Mucosa of rectum (tissue), 2 donors: ENCODE data around the gene WDR86.
A peak's percentile ranks its signal among the peaks of the same experiment; 100 is the strongest.

Experiments used
- H3K27ac ChIP-seq, 2 donors: one replicate each; pipeline ENCODE4 v1.7.0; 2013; ENCODE audit warnings: inconsistent platforms in 2 of 2, low read depth in 2 of 2, low read length in 2 of 2
- H3K27me3 ChIP-seq, 2 donors: one replicate each; pipeline ENCODE4 v1.7.0; 2013; ENCODE audit warnings: low read length in 2 of 2; ENCODE audit not compliant: control insufficient read depth in 2 of 2, insufficient read depth in 2 of 2
- H3K36me3 ChIP-seq, 2 donors: one replicate each; pipeline ENCODE4 v1.7.0; 2013; ENCODE audit warnings: low read length in 2 of 2; ENCODE audit not compliant: control insufficient read depth in 2 of 2, insufficient read depth in 2 of 2
- H3K4me1 ChIP-seq, 2 donors: one replicate each; pipeline ENCODE4 v1.7.0; 2013; ENCODE audit warnings: low read length in 2 of 2, mild to moderate bottlenecking in 1 of 2; ENCODE audit not compliant: control insufficient read depth in 2 of 2, insufficient read depth in 2 of 2
- H3K4me3 ChIP-seq, 2 donors: one replicate each; pipeline ENCODE4 v1.7.0; 2013; ENCODE audit warnings: low read length in 2 of 2
- H3K9ac ChIP-seq, 2 donors: one replicate each; pipeline ENCODE4 v1.7.0; 2013; ENCODE audit warnings: low read length in 2 of 2, low read depth in 1 of 2, mild to moderate bottlenecking in 1 of 2
- H3K9me3 ChIP-seq, 2 donors: one replicate each; pipeline ENCODE4 v1.7.0; 2013; ENCODE audit warnings: low read length in 2 of 2; ENCODE audit not compliant: control insufficient read depth in 2 of 2
- donor health status: healthy.
- donor health status: Normal muscosa, but diverticular disease.

The WDR86 gene

DNA sequence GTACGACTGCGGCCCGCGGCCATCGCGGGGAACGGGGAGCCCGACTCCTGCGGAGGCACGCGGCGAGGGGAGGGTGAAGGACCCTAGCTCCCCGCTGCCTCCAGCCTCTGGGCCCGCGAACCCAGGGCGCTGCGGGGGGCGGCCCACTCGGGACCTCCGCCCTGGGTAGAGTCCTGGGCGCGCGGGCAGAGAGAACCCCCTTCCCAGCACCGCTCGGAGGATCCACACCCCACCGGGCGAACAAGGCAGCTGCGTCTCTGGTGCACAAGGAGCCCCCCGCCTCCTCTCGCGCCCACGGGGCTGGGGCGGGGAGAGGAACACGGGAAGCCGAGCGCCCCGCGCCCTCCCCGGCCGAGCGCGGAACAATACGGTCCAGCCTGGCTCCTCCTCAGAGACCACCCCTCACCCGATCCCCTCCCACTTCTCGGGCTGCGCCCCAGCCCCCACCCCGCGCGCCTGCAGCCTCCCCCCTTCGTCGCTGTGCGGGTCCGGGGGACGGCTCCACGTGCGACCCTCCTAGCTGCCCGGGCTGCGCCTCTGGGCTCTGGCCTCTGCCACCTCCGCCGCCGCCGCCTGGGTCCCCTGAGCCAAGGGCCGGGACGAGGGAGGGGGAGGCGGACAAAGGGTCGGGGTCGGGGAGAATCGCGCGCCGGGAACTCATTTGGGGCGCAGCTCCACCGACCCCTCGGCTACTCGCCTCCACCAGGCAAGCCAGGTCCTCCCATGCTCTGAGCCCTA is at the start of gene WDR86:
Gene WDR86, minus strand, starts transcription at position 372 of the 738 bp plus-strand sequence. CDS start 449 bp downstream, outside the sequence.
- peak within 1 kb of the TSS; percentile 21 to 58 for H3K27ac ChIP-seq
- peak within 1 kb of the TSS in 1 of 2 donors; percentile 9 for H3K9ac ChIP-seq
- no peaks in the 10 kb centered on the region for H3K4me1 ChIP-seq
- peak within 1 kb of the TSS; percentile 20 to 52 for H3K4me3 ChIP-seq
- H3K36me3 ChIP-seq, result no peaks in the 10 kb centered on the region
- peaks cover 24 to 28% of the 10 kb centered on the region in 2 donors for H3K27me3 ChIP-seq
- H3K9me3 ChIP-seq, result no peaks in the 10 kb centered on the region

DNA sequence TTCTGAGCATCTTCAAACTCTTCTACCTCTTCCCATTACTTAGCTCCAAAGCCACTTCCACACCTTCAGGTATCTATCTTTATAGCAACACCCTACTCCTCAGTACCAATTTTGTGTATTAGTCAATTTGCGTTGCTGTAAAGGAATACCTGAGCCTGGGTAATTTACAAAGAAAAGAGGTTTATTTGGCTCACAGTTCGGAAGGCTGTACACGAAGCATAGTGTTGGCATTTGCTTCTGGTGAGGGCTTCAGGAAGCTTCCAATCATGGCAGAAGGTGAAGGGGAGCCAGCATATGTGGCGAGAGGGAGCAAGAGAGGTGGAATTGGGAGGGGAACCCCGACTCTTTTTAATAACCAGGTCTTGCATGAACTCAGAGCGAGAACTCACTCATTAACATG is 47.7 kb upstream of the WDR86 start:
- Histone ChIP-seq H3K4me3 (no peak overlapping the region), H3K9ac (no peak overlapping the region), H3K27ac (no peak overlapping the region), H3K9me3 (no peaks in the 10 kb centered on the region), H3K27me3 (no peaks in the 10 kb centered on the region), H3K36me3 (no peaks in the 10 kb centered on the region), H3K4me1 (peaks cover 20 to 28% of the 10 kb centered on the region in 2 donors)

- Histone ChIP-seq H3K27ac (no peak overlapping the region), H3K36me3 (no peaks in the 10 kb centered on the region), H3K9ac (no peak overlapping the region), H3K9me3 (no peaks in the 10 kb centered on the region), H3K4me3 (no peak overlapping the region), H3K4me1 (peaks cover 20 to 24% of the 10 kb centered on the region in 2 donors), H3K27me3 (no peaks in the 10 kb centered on the region)
Measured at GRCh38 chr7:151456782-151457181, 46.9 kb upstream of the WDR86 start.

GRCh38 chr7:151456276-151456675 is 46.4 kb upstream of the WDR86 start:
- Histone ChIP-seq H3K9me3 (no peaks in the 10 kb centered on the region), H3K4me1 (peaks cover 20 to 23% of the 10 kb centered on the region in 2 donors), H3K4me3 (no peak overlapping the region), H3K9ac (no peak overlapping the region), H3K27me3 (no peaks in the 10 kb centered on the region), H3K36me3 (no peaks in the 10 kb centered on the region), H3K27ac (no peak overlapping the region)

DNA sequence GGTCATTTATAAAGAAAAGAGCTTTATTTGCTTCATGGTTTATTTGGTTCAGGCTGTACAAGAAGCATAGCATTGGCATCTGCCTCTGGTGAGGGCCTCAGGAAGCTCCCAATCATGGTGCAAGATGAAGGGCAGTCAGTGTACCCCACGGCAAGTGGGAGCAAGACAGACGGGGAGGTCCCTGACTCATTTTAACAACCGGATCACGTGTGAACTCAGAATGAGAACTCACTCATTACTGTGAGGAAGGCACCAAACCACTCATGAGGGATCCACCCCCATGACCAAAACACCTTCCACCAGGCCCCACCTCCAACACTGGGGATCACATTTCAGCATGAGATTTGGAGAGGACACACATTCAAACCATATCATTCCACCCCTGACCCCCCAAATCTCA is 45.9 kb upstream of the WDR86 start:
- no peaks in the 10 kb centered on the region for H3K9me3 ChIP-seq

GRCh38 chr7:151454932-151455530 is 45.2 kb upstream of the WDR86 start:
- no peak overlapping the region for H3K9ac ChIP-seq
- no peak overlapping the region for H3K27ac ChIP-seq
- H3K4me1 ChIP-seq, result peaks cover 11% of the 10 kb centered on the region in 2 donors
- no peaks in the 10 kb centered on the region for H3K36me3 ChIP-seq
- H3K4me3 ChIP-seq, result no peak overlapping the region
- no peaks in the 10 kb centered on the region for H3K9me3 ChIP-seq
- no peaks in the 10 kb centered on the region for H3K27me3 ChIP-seq

More for the DNA sequence above, 45.9 kb upstream of the WDR86 start:
- H3K27ac ChIP-seq, result no peak overlapping the region
- H3K27me3 ChIP-seq, result no peaks in the 10 kb centered on the region
- H3K4me1 ChIP-seq, result peaks cover 18% of the 10 kb centered on the region in 2 donors
- H3K4me3 ChIP-seq, result no peak overlapping the region
- no peak overlapping the region for H3K9ac ChIP-seq
- no peaks in the 10 kb centered on the region for H3K36me3 ChIP-seq

DNA sequence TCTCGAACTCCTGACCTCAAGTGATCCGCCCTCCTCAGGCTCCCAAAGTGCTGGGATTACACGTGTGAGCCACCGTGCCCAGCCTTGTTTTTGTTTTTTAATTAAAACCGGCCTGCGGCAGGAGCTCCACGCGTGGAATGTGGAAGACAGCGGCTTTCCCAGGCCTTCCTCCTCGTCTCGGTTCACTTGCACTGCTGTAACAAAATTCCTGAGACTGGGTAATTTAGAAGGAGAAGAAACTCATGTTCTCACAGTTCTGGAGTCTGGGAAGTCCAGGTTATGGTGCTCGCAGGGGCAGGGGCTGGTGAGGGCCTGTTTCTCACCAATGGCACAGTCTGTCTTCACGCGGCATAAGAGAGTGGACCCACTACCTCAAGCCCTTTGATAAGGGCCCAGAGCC is 44.5 kb upstream of the WDR86 start:
- Histone ChIP-seq H3K9me3 (no peaks in the 10 kb centered on the region), H3K36me3 (no peaks in the 10 kb centered on the region), H3K27me3 (no peaks in the 10 kb centered on the region), H3K4me3 (no peak overlapping the region), H3K4me1 (peaks cover 4% of the 10 kb centered on the region in 2 donors), H3K27ac (no peak overlapping the region), H3K9ac (no peak overlapping the region)

- Histone ChIP-seq H3K9ac (no peak overlapping the region), H3K9me3 (no peaks in the 10 kb centered on the region), H3K27ac (no peak overlapping the region), H3K4me1 (peaks cover 2 to 3% of the 10 kb centered on the region in 2 donors), H3K36me3 (no peaks in the 10 kb centered on the region), H3K4me3 (no peak overlapping the region), H3K27me3 (no peaks in the 10 kb centered on the region)
Measured at GRCh38 chr7:151453326-151453791, 43.5 kb upstream of the WDR86 start.

- H3K27ac ChIP-seq, result no peak overlapping the region
- H3K4me3 ChIP-seq, result no peak overlapping the region
- H3K9me3 ChIP-seq, result no peaks in the 10 kb centered on the region
- peaks cover 4 to 6% of the 10 kb centered on the region in 2 donors for H3K4me1 ChIP-seq
- H3K27me3 ChIP-seq, result no peaks in the 10 kb centered on the region
- H3K9ac ChIP-seq, result no peak overlapping the region
- no peaks in the 10 kb centered on the region for H3K36me3 ChIP-seq
Measured at GRCh38 chr7:151452680-151453325, 43.0 kb upstream of the WDR86 start.
